Astrocyte of the hippocampus (primary cell): Measurements from ENCODE around the gene ZNF208.
"Not testable (repeated sequence)": the region's sequence is repeated elsewhere in the genome, so short reads cannot be mapped to it uniquely, and the experiment has no call there.

Experiments used
- DNase-seq: peaks from one replicate; pipeline ENCODE4 v3.0.0; 2011; ENCODE audit warnings: low read depth, low spot score

ZNF208 gene

GRCh38 chr19:22010437-22011143 lies at the start of gene ZNF208:
Gene ZNF208, minus strand, starts transcription at chr19:22010943. Its CDS starts 149 bp downstream, at chr19:22010794.
- DNase-seq, result not testable (repeated sequence)

- DNase-seq, result no peak
Measured at GRCh38 chr19:22052644-22053013, 41.9 kb upstream of the ZNF208 start.

GRCh38 chr19:22041151-22041550 lies 30.4 kb upstream of the ZNF208 start:
- not testable (repeated sequence) for DNase-seq

- no peak for DNase-seq
Measured at GRCh38 chr19:22030680-22031079, 19.9 kb upstream of the ZNF208 start.

GRCh38 chr19:22026687-22027086 lies 15.9 kb upstream of the ZNF208 start:
- no peak for DNase-seq

- DNase-seq, result not testable (repeated sequence)
Measured at GRCh38 chr19:22025539-22025938, 14.8 kb upstream of the ZNF208 start.

GRCh38 chr19:21970466-21970865 lies 40.3 kb downstream of the ZNF208 start:
- DNase-seq, result no peak

GRCh38 chr19:21947775-21948174 lies 63.0 kb downstream of the ZNF208 start:
- peak; percentile 12 for DNase-seq

- no peak for DNase-seq
Measured at GRCh38 chr19:21940684-21941083, 70.1 kb downstream of the ZNF208 start.

- no peak for DNase-seq
Measured at GRCh38 chr19:21934593-21934992, 76.2 kb downstream of the ZNF208 start.

- no peak for DNase-seq
Measured at GRCh38 chr19:21934131-21934530, 76.6 kb downstream of the ZNF208 start.

GRCh38 chr19:21922276-21922675 lies 88.5 kb downstream of the ZNF208 start:
- no peak for DNase-seq

GRCh38 chr19:21921691-21922180 lies 89.0 kb downstream of the ZNF208 start:
- no peak for DNase-seq

GRCh38 chr19:21915411-21915810 lies 95.3 kb downstream of the ZNF208 start:
- no peak for DNase-seq

GRCh38 chr19:21912654-21913053 lies 98.1 kb downstream of the ZNF208 start:
- no peak for DNase-seq

- DNase-seq, result no peak
Measured at GRCh38 chr19:21910318-21910717, 100.4 kb downstream of the ZNF208 start.

GRCh38 chr19:21908066-21908465 lies 102.7 kb downstream of the ZNF208 start:
- no peak for DNase-seq

GRCh38 chr19:21907516-21907915 lies 103.2 kb downstream of the ZNF208 start:
- DNase-seq, result no peak

- DNase-seq, result no peak
Measured at GRCh38 chr19:21902571-21902970, 108.2 kb downstream of the ZNF208 start.

GRCh38 chr19:21901861-21902260 lies 108.9 kb downstream of the ZNF208 start:
- no peak for DNase-seq

GRCh38 chr19:21900401-21900800 lies 110.3 kb downstream of the ZNF208 start:
- DNase-seq, result no peak

- DNase-seq, result no peak
Measured at GRCh38 chr19:21891086-21891485, 119.7 kb downstream of the ZNF208 start.

- DNase-seq, result not testable (repeated sequence)
Measured at GRCh38 chr19:21890017-21890416, 120.7 kb downstream of the ZNF208 start.

GRCh38 chr19:21885516-21885915 lies 125.2 kb downstream of the ZNF208 start:
- DNase-seq, result not testable (repeated sequence)
